Kidney tubule cell (primary cell): ENCODE results near the gene COX10.
A peak's percentile ranks its signal among the peaks of the same experiment; 100 is the strongest.

Source experiments
- DNase-seq: peaks from one replicate; pipeline ENCODE4 v3.0.0-alpha.2; 2018; ENCODE audit warnings: low spot score

Gene COX10

DNA sequence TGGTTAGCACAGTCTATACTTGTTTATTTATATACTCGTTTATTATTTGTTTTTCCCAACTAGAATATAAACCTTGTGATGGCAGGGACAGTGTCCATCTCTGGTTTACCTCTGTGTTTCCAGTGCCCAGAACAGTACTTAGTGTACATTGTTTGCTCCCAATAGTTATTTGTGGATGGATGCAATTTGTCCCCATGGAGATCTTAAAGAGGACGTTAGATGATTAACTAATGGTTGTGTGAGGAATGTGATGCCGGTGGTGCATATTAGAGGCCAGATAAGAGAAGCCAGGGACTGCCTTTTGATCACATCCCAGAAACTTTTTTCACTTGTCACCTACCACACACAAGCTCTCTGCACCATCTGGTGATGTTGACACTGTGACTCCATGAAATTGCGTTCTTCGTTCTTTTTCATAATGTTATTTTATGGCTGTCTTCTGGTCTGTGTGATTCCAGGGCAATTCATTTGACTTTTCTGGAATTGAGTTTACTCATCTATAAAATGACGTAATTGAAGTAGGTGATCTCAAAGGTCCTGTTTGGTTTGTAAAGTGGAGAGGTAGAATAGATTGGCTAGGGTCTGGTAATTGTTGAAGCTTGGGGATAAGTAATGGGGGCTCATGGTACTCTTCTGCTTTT, 1.2 kb downstream of the COX10 start:
- DNase-seq, result peak; percentile 53

DNA sequence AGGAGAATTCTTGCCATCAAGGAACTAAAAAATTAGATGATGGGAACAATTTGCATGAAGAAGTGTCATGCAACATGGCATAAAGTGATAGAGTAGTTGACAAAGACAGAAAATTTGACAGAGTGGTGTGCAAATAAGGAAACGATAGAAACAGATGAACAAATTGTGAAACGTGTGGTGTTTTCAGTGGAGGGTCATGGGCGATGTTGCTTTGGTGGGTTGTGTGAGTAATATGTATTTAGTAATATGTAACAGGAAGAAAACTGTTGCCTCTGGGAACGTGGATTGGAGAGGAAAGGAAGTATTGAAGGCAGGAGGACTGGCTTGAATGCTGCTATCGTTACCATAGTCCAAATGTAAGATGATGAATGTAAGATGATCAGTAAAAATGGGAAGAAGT, 3.6 kb downstream of the COX10 start:
- DNase-seq, result no peak

DNA sequence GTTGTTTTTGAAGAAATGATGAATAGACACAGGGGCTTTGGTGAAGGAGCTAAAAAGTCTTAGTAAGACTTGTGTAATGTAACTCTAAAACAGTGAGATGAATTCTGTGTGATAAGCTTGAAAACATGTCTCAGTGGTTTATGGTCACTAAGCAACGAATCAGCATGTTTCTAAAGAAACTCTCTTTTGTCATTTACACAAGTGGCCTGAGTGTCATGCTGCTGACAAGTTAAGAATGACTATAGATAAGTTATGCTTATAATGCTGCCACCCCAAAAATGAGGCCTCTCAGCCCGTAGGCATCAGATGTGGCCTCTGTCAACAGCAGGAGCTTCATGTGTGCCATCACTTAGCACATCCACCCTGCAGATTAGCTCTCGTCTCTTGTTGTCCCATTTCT, 8.7 kb downstream of the COX10 start:
- no peak for DNase-seq

DNA sequence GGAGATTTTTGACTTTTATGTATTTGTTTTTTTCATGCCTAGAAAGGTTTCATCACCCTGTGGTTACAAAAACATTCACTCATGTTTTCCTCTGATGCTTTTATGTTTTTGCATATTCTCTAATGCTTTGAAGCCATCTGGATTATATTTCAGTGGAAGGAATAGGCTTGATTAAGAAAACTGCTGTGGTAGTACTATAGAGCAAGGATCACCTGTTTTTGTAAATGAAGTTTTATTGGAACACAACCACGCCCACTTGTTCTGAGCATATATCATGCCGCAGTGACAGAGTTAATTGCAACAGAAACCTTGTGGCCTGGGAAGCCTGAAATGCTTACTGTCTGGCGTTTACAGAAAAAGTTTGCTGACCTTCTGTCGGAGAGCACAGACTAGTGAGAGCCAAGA, 11.5 kb downstream of the COX10 start:
- DNase-seq, result no peak

DNA sequence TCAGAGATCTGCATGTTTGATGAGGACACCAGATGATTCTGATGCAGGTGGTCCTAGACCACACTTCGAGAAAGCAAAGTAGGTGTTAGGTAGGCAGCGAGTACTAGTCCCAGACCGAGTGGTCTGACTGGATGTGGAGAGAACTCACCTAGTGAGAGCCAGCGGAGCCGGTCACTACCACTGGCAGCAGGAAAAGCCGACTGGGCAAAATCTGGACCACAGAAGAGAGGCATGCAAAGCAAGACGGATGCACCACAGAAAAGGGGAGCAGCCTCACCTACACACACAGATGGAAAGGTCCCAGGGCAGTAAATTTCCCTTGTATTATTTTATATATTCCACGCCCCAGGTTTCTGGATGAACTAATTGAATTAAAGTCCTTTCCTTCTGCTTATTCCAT, 13.5 kb downstream of the COX10 start:
- no peak for DNase-seq

DNA sequence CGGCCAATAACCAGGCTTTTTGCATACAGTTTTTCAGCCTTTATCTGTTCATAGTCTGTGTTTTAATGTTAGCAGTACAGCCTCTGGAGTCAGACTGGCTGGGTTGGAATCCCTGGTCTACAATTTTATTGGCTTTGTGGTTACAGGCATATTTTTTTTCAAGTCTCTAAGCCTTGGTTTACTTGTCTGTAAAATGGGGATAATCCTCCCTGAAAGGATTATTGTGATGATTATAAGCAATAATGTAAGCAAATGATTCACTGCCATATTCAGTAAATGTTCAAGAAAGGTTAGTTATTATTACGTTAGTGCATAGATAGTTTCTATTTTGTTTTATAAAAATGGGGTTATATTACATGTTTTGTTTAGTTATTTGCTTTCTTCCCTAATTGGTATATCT, 15.7 kb downstream of the COX10 start:
- DNase-seq, result no peak

DNA sequence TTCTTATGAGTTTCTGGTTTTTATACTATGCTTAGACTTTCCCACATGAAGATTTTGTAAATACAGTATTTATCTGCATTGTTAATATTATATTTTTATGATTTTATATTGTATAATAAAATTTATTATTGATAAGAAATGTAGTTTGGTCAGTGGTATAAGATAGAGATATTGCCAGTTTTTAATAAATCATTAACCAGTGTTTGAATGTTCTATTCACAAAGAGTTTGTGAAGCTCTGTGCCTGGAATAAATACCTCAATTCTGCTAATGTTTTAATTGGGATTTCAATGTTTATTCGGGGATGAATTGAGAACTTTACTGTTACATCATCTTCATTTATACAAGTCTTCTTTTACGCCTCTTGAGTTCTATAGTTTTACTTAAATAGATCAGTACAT, 16.9 kb downstream of the COX10 start:
- no peak for DNase-seq

DNA sequence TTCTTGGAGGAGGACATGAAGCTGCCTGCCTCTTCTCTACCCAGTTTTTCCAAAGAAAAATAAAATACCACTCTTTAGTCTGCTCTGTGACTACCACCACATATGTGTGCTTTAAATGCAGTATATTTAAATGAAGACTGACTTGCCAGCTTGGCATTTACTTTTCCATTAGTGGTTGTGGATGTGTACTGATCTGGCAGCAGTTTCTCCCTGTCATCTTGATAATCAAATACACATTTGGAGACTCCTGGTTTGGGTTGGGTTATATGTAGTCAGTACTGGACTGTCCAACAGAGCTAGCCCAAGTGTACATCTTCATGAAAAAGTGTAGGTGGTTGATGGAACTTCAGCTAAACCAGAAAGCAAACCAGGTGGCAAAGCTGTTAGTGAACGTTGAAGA, 19.9 kb downstream of the COX10 start:
- DNase-seq, result no peak

DNA sequence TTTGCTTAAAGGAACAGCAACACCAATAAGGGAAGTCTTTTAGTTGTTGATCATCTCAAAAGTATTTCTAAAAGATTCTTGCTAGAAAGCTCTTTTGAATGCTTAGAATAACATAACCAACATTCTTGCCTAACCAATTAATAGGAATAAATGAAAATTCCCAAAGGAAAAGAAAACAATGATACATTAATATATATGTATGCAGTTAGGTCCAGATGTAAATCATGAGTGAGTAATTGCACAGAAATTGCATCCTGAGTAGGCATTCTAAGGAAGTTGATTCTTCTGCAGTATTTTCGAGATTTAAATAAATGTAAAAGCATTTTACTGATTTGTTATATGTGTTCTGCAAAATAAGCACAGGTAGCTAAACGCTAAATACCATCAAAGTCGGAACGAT, 22.1 kb downstream of the COX10 start:
- no peak for DNase-seq

DNA sequence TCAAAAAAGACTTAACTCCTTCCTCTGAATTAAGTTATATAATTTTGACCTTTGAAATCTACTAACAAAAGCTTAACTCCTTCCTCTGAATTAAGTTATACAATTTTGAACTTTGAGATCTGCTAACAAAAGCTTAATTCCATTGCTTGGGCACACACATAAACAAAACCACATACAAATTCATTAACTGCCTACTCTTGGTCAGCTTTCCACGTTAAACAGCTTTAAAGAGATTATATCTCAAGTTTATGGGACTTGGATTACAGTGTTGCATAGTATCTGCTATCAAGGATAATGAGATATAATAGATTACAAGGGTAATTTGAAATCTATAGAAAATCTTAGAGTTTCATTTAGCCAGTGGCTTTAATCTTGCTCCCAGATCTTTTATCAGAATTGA, 23.5 kb downstream of the COX10 start:
- no peak for DNase-seq

DNA sequence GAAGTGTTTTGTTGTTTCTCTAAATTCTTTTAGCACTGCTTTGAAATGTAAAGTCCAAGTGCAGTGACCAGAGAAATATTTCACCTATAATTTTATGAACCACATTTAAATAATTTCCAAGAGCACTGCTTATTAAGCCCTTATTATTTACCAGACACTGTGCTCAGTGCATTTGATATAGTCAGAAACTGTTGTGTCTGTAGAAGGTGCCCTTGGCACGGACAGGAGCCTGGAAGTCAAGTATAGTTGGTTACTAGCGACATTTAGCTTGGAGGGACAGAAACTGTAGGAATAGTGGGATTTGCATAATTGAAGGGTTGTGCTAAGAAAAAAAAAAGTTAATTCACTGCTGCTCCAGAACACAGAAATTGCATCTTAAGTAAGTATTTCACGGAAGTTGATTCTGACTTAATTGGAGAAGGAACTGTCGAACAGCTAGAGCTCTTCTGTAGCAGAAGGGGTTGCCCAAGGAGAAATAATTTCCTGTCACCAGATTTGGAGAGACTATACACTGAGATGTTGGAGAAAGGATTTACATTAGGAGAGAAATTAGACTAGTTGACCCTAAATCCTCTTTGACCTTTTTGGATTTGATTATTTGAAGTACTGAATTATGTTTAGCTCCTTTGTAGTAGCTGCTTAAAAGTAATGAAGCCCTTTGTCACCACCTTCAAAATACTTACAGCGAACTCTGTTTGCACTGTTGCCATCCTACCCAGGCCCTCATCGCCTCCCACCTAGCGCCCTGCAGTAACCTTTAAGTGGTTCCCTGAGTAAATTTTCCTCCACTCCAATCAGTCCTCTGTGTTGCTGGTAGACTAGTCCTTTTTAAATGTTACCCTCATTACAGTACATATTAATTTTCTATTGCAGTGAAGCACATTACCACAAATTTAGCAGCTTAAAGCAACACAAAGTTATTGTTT, 25.6 kb downstream of the COX10 start:
- no peak for DNase-seq

DNA sequence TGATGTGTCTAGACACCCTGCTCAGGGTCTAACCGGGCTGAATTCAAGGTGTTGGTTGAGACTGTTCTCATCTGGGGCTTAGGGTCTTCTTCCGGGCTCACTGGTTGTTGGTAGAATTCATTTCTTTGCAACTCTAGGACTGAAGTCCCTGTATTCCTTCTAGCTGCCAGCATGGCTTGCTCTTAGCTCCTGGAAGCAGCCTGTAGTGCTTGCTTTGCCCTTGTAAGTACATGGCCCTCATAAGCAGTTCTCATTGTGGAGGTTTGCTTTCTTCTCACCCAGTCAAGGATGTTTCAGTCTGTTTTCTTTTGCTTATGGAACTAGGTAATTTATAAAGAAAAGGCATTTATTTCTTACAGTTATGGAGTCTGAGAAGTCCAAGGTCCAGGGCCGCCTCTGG, 26.3 kb downstream of the COX10 start:
- DNase-seq, result no peak

DNA sequence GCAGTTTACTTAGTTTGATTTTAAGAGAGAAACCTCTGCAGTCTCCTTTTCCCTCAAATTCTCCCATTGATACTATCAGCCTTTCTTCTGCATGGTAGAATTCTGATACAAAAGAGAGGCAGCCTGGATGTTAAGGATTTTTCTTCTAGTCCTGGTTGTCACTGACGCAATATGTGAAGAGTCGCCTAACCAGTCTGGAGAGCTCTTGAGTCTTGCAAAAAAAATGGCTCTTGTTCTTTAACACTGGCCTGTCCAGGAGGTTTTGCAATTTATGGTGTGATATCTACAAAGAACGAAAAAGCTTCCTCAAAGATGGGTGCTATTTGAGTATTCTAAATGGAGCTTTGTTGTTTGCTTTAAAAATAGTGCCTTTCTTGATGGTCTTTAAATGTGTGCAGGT, 28.9 kb downstream of the COX10 start:
- DNase-seq, result no peak

DNA sequence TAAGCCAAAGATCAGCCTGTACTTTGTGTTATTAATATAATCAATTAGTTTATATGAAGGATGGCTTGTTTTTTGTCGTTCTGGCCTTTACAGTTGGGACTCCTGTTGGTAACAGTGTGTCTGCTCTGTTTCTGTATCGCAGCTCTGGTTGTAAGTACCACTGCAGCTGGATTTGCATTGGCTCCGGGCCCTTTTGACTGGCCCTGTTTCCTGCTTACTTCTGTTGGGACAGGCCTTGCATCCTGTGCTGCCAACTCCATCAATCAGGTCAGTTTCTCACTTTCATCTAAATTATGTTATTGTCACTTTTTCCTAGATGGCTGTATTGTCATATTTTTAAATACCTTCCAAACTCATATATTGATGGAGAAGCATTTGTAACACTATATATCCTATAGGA, 32.7 kb downstream of the COX10 start:
- no peak for DNase-seq

DNA sequence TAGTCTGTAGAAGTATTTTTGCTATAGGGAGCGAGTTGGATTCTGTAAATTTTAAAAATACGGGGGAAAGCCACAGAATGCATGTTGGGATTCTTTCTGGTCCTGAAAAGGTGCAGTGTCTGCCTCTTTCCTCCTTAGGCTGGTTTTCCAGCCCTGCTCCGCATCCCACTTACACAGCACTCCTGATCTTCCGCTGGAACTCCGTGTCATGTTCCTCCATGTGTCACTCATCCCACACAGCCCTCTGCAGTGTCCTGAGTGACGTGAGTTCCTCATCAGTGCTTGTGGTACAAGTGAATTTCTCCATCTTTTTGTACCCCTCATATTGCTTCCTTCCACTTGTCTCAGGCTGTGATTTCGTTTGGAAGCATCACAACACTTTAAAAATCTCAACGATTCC, 34.5 kb downstream of the COX10 start:
- DNase-seq, result no peak

DNA sequence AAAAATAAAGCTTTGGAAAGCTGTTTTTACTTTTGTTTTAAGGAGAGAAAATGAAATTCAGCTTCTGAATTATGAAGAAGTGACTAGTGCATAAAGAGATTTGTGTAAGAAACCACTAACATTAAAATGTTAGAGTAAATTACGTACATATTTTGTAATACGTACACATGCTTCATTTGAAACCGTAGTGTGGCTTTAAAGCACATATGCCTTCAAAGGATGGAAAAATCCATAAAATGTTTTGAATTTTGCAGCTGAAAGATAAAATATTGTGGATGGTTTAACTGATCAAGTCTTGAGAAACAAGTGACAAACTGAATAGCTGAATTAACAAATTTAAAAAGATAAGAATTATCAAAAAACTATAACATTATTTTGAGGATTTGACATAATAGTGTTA, 35.4 kb downstream of the COX10 start:
- DNase-seq, result no peak

DNA sequence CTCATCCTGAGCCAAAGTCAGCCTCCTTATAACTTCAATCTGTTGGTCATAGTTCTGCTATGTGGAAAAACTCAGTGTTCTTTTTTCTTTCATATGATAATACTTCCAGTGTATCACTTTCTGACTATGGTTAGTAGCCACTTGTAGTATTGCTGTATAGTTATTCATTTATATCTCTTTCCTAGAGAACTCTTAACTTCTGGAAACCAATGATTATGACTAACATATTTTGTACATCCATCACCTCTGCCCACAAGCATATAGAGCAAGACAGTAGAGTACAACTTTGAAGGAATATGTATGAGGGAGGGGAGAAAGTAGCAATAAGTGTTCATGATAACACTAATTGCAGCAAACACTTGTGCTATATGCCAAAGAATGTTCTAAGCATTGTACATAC, 38.6 kb downstream of the COX10 start:
- peak; percentile 9 for DNase-seq

DNA sequence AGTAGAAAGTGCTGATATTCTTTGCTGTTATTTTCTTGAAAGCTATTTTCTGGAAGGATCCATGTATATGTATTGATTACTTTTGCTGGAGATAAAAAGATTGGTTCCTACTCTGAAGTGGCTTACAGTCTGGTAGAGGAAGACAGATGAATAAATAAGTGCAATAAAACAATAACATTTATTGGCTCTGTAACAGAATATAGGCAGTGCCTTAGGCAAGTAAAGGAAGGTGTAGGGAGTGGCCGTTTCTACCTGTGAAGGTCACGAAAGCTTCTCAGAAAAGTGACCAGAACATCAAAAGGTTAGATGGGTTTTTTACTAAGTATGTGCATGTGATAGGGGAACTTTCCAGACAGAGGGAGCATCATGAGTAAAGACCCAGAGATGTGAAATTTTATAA, 43.1 kb downstream of the COX10 start:
- DNase-seq, result no peak

DNA sequence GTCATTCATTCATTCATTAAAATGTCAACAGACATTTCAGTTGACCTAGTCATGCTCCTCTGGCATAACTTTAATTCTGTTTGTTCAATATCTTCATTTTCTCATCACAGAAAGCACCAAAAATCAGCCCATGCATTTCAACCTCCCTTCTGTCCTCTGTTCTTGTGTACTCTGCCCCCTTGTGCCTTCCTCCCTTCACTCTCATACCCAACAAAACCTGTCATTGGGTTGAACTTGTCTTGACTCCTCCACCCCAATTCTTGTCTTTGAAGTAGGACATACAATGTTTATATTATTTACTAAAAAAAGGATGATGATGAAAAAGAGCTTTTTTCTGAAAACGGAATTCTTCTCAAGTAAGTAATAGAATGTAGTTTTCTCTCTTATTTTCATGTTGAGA, 43.8 kb downstream of the COX10 start:
- no peak for DNase-seq

DNA sequence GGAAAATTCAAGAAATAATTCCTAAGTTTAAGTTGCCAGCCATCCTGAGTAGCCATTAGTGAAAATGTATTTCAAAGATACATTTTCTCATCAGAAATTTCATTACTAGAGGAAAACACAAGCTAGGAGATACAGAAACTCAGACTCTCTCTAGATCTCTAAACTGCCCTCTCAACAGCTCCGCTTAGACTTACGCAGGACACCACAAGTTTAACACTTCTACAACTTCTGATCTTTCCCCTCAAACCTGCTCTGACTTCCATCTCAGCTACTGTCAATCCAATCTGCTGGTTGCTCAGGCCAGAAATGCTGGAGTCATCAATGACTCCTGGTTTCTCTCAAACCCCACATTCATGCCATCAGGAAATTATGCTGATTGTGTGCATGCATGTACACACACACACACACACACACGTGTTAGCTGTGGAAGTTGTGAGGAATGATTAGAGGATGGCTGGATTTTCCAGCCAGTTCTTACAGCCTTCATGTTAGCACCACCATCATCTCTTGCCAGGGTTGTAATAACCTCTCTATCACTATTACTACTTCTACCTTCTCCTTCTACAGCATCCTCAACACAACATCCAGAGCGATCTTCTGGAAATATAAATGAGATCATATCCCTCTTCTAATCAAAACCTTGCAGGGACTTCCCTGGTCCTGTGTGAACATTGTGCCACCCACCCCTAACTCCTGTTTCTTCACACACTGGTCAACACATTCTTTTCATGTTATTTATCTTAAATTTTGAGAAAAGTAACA, 47.1 kb downstream of the COX10 start:
- DNase-seq, result no peak

DNA sequence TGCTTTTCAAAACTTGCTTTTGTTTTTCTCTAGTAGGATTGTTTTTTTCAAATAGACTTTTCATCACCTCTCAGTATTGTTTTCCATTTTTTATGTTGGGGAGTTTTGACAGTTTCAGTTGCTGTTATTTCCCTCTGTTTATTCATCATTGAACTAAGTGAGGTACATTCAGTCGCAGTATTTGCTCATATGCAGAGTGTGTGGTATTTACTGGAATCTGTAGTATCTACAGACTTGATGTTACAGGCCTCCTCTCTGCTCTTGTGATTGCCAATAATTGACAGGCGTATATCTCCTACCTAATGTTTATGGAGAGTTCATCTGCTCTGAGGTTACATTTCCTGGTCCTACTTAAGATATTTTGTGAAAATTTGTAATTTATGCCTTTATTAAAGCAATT, 49.6 kb downstream of the COX10 start:
- DNase-seq, result no peak

DNA sequence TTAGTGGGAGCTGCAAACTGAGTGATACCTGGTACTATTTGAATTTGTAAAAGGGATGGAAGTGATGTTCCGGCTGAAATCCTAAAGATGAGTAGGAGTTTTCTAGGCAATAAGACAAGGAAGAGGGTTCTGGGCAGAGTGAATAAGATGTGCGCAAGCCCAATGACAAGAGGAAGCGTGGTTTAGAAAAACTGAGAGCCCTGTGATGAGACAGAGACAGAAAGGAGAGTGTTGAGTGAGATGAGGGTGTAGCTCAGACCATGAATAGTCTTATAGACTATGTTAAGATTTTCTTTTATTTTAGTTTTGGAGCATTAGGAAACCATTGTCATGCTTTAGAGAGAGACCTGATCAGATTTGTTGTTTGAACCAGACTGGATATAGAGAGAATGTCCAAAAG, 50.2 kb downstream of the COX10 start:
- DNase-seq, result no peak

DNA sequence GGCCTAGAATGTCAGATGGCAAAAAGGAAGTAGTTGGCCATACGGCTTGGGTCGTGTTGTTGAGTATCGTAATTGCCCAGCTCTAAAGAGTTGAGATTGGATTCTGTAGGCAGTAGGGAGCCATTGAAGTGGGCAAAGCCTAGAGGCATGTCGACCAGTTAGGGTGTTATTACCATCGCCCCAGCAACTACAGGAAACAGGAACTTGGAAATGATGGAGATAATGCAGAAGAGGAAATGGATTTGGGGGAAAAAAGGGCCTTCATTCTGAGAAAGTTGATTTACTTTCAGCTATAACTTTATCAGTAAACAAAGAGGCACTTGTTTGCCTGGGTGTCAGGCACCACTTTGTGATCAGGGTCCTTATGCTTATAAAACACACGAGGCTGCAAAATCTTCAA, 52.6 kb downstream of the COX10 start:
- no peak for DNase-seq
